A549 (cell line): ENCODE measurements around the gene RPLP2. TPM values are rescaled to one million over a fixed set of nuclear protein-coding genes. Genes with fewer than 3 reads are reported as not detected.
A peak's percentile ranks its signal among the peaks of the same experiment; 100 is the strongest.

Experiments
- ATAC-seq, 2 experiments: fragments of 200-7000 bp in 1 of 2; fragments of >200 bp in 1 of 2; cut with Nextera tagmentation in 1 of 2; cut with Tn5 transposase in 1 of 2; 3 replicates each; pipeline versions ENCODE4 v1.8.0 to v1.9.1; 2018 to 2020; ENCODE audit warnings: mild to moderate bottlenecking in 1 of 2, moderate library complexity in 1 of 2
- CTCF ChIA-PET: fragments of 300-600 bp; sonication (Branson Sonifier 250); formaldehyde crosslinking; extraction: SDS; loops from one replicate; lab custom pipeline; 2021; ENCODE audit warnings: antibody characterized with exemption, inconsistent platforms; lab: Yijun Ruan, JAX
- POLR2A ChIA-PET: fragments of 350-600 bp; formaldehyde crosslinking; extraction: SDS; loops from one replicate; lab custom pipeline; 2021; ENCODE audit warnings: antibody characterized with exemption, inconsistent platforms; lab: Yijun Ruan, JAX
- DNase-seq, 2 experiments: peaks; one replicate each; pipeline versions ENCODE4 v3.0.0 to v3.0.0-alpha.2; 2011 to 2016; ENCODE audit warnings: low read depth in 1 of 2, low spot score in 1 of 2
- FAIRE-seq: peaks from 2 replicates; lab custom pipeline; 2011; peaks lifted over from hg19 to GRCh38; lab: Jason Lieb, UNC
- H3K27ac ChIP-seq, 2 experiments: fragments of >200 bp; sonication (Bioruptor Twin); formaldehyde crosslinking; 3 replicates each; pipeline ENCODE4 v1.5.1; 2016 to 2017
- H3K4me1 ChIP-seq: fragments of >200 bp; sonication (Bioruptor Twin); formaldehyde crosslinking; 3 replicates; pipeline ENCODE4 v1.6.1; 2016
- H3K4me2 ChIP-seq: fragments of >200 bp; sonication (Bioruptor Twin); formaldehyde crosslinking; 3 replicates; pipeline ENCODE4 v1.6.1; 2016
- H3K4me3 ChIP-seq: fragments of >200 bp; sonication (Bioruptor Twin); formaldehyde crosslinking; 3 replicates; pipeline ENCODE4 v1.5.1; 2016
- H3K9me3 ChIP-seq: fragments of >200 bp; sonication (Bioruptor Twin); formaldehyde crosslinking; 3 replicates; pipeline ENCODE4 v1.6.1; 2016
- BHLHE40 ChIP-seq: IDR thresholded peaks from 2 replicates; pipeline ENCODE4 v1.6.1; 2012; ENCODE audit warnings: low read depth, low read length, inconsistent platforms
- CBX2 ChIP-seq: fragments of 200-600 bp; sonication (generic); IDR thresholded peaks from 2 replicates; pipeline ENCODE4 v1.6.1; 2016; ENCODE audit warnings: low read depth, mild to moderate bottlenecking, borderline replicate concordance
- EHMT2 ChIP-seq: fragments of 200-600 bp; sonication (generic); IDR thresholded peaks from 2 replicates; pipeline ENCODE4 v1.6.1; 2016; ENCODE audit warnings: antibody characterized with exemption, low read depth, mild to moderate bottlenecking, moderate library complexity
- EP300 ChIP-seq, 2 experiments: fragments of >200 bp; sonication (Bioruptor Twin); formaldehyde crosslinking; IDR thresholded peaks; 2 replicates in 1 of 2; 3 replicates in 1 of 2; pipeline ENCODE4 v1.6.1; 2016 to 2017
- FOSL2 ChIP-seq, 2 experiments: fragments of 450-650 bp in 1 of 2; fragments of >200 bp in 1 of 2; sonication (Bioruptor Twin) in 1 of 2; formaldehyde crosslinking; IDR thresholded peaks; 2 replicates each; pipeline versions ENCODE4 v1.5.0 to v1.6.1; 2016 to 2020; ENCODE audit warnings: mild to moderate bottlenecking in 1 of 2, moderate library complexity in 1 of 2
- HDAC2 ChIP-seq: fragments of 200-600 bp; sonication (generic); IDR thresholded peaks from 2 replicates; pipeline ENCODE4 v1.6.1; 2016
- JUN ChIP-seq, 2 experiments: fragments of >200 bp; sonication (Bioruptor Twin); formaldehyde crosslinking; IDR thresholded peaks; 2 replicates in 1 of 2; 3 replicates in 1 of 2; pipeline ENCODE4 v1.6.1; 2016 to 2017
- MYC ChIP-seq: IDR thresholded peaks from 2 replicates; pipeline ENCODE4 v1.6.1; 2012; ENCODE audit warnings: mild to moderate bottlenecking, inconsistent platforms, low read length, improper control_type of control experiment, borderline replicate concordance
- RAD21 ChIP-seq, 2 experiments: fragments of >200 bp in 1 of 2; sonication (Bioruptor Twin) in 1 of 2; formaldehyde crosslinking in 1 of 2; IDR thresholded peaks in 1 of 2; conservative IDR thresholded peaks in 1 of 2; 2 replicates in 1 of 2; 3 replicates in 1 of 2; pipeline ENCODE4 v1.6.1; 2012 to 2018; ENCODE audit warnings: inconsistent platforms in 1 of 2
- RCOR1 ChIP-seq: fragments of 150-350 bp; IDR thresholded peaks from 2 replicates; pipeline ENCODE4 v1.6.1; 2014; ENCODE audit warnings: antibody characterized with exemption, low read length, low read depth
- SMC3 ChIP-seq: fragments of >200 bp; sonication (Bioruptor Twin); formaldehyde crosslinking; IDR thresholded peaks from 3 replicates; pipeline ENCODE4 v1.6.1; 2018; ENCODE audit warnings: inconsistent platforms
- ZFP36 ChIP-seq: fragments of 450-650 bp; IDR thresholded peaks from 2 replicates; pipeline ENCODE4 v1.6.1; 2014; ENCODE audit warnings: borderline replicate concordance; ENCODE audit not compliant: partially characterized antibody
- ZNF302 ChIP-seq: fragments of 250-450 bp; sonication (Bioruptor Pico); IDR thresholded peaks from 2 replicates; pipeline ENCODE4 v1.9.0; 2021; ENCODE audit warnings: inconsistent platforms, mild to moderate bottlenecking, moderate library complexity
- ZSCAN20 ChIP-seq: fragments of 250-450 bp; sonication (Bioruptor Pico); IDR thresholded peaks from 2 replicates; pipeline ENCODE4 v1.8.0; 2022; ENCODE audit warnings: mild to moderate bottlenecking, moderate library complexity
- WGBS: methylation state at CpG from one replicate; pipeline ENCODE4 v1.1.6; 2017; ENCODE audit errors: missing lambda C conversion rate; 5-methylcytosine and 5-hydroxymethylcytosine counted together
- polyA plus RNA-seq, 4 experiments: library from polyadenylated mRNA; depleted of rRNA in 3 of 4; stranded (reverse); fragments of >200 nt; fragmentation: RNase III in 1 of 4; extraction: RNeasy Plus Mini Kit Qiagen cat#74134 plus additional on column Dnase treatment in 1 of 4; gene quantifications; 2 replicates in 3 of 4; 3 replicates in 1 of 4; pipeline ENCODE4 v1.2.3, GENCODE V29; 2011 to 2017
- TF ChIP-seq, protein P1 (sequence below): IDR thresholded peaks from 2 replicates; pipeline ENCODE4 v1.6.1; 2012; ENCODE audit warnings: low read depth, borderline replicate concordance
- TF ChIP-seq, protein P2 (sequence below): IDR thresholded peaks from 2 replicates; pipeline ENCODE4 v1.6.1; 2012
- TF ChIP-seq, protein P3 (sequence below): IDR thresholded peaks from 2 replicates; pipeline ENCODE4 v1.6.1; 2012
- TF ChIP-seq, protein P4 (sequence below): fragments of >200 bp; sonication (Bioruptor Twin); formaldehyde crosslinking; IDR thresholded peaks from 3 replicates; pipeline ENCODE4 v1.6.1; 2016
- TF ChIP-seq, protein P5 (sequence below): fragments of >200 bp; sonication (Bioruptor Twin); formaldehyde crosslinking; IDR thresholded peaks from 2 replicates; pipeline ENCODE4 v1.6.1; 2016

Gene RPLP2
- polyA plus RNA-seq, 2 of the 4 experiments (the other 2 are of a cell fraction), result 1,493 to 2,508 TPM

DNA sequence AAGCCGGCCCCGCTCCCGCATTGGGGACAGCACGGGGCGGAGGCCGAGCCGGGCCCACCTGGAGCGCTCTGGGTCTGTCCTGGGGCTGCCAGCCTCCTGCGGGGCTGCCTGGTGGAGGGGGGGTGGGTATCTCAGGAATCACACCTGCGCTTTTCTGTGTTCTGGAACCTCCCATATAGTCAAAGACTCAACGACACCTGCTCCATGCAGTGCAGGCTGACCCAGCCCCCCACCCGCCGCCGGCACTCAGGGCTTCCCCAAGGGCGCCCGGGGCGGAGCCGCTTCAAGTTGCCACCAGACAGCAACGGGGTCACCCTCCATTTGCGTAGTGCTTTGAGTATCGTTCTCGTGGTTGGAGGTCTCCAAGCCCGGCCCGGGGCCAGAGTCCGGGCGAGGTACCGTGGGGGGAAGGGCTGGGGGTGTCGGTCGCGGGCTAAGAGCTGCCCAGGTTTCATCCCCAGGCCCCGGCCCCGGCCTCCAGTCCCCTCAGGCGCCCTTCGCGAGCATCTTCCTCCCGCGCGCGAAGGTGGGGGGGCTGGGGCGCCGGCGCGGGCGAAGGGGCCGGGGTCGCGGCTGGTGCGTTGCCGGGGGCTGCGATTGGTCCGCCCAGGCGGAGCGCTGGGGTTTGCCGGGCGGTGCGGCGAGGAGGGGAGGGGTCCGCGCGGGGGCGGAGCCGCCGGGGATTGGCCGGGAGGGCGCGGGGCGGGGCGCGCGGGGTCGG, 39.5 kb downstream of the RPLP2 start (continued):
- TF ChIP-seq, protein P1, sequence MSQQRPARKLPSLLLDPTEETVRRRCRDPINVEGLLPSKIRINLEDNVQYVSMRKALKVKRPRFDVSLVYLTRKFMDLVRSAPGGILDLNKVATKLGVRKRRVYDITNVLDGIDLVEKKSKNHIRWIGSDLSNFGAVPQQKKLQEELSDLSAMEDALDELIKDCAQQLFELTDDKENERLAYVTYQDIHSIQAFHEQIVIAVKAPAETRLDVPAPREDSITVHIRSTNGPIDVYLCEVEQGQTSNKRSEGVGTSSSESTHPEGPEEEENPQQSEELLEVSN, result no peak

DNA sequence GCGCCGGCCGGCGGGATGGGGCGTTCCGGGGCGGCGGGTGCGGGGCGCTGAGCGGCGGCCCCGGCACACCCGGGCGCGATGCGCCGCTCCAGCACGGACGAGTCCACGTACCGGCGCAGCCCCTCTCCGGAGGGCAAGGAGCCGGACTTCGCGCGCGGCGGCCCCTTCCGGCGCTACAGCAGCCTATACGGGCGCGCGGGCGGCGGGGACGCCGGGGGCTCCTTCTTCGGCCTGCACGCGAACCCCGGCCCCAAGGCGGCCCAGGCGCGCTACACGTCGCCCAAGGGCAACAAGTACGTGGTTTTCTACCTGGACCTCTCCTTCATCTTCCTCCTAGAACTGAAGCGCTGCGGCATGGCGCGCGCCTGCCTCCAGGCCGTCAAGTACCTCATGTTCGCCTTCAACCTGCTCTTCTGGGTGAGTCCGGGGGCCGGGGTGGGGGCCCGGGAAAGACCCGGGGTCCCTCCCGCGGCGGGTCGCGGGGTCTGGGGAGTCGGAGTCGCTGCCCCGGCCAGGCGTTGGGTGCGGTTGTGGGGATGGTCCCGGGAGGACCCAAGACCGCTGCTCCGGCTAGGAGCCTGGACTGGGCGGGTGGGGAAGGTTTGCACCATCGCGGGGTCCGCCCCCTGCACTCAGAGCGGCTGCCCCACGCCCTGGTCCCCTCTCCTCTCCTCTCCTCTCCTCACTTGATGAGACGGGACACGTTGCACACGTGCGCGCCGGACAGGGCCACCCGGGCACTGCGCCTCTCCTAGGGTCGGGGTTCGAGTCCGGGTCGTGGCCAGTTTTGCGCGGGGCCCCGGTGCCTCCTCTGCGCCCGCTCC, 40.4 kb downstream of the RPLP2 start:
- CTCF ChIA-PET, result interaction anchor here (1.5 to 5.4 kb wide), 4 partner anchors 11 to 201 kb away, joined by 9 to 40 read pairs (median 28); no protein-coding TSS in a partner anchor
- POLR2A ChIA-PET, result interaction anchor here (1.5 kb wide), 1 partner anchor 10 kb away, joined by 7 read pairs; no protein-coding TSS in a partner anchor
- H3K4me1 ChIP-seq, result peaks cover 63% of the 10 kb centered on the region

DNA sequence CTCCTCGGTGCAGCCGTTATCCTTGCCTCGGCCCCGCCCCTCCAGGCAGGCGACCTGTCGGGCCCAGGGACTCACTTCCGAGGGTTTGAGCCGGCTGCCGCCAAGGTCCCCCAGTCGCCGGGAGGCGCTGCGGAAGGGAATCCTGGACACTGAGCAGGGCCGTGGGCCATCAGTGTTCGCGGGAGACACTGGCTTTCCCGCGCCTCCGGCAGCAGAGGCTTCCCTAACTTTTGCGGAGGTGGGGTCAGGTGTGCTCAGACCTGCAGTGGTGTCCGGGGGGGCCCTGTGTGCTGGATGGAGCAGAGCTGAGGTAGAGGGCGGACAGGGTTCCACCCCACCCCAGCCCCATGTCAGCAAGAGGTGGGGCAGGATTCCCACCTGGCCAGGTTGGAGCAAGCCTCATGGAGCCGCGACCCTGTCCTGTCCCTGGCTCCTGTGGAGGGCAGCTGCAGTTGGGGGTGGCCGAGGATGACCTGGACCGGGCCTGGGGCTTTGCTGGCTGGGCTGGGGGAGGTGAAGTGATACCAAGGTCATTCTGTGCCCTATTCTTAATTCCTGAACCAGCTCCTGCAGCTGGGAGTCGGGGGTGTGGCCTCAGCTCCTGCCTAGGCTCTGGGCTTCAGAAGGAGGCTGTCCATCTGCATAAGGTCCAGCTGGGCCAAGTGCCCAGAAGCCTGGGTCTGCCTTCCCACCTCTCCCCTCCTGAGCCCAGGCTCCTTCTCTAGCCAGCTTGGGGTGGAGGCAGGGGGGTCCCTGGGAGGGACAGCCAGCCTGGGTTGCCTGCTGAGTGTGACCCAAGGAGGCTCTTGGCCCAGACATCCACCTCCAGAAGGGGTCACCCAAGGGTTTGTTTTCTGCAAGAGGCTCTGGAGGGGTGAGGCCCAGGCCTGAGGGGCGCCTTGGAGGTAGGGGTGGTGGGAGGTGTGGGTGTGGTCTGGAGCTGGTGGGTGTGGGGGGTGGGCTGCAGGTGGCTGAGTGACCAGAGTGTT, 41.3 kb downstream of the RPLP2 start:
- CTCF ChIA-PET, result interaction anchor here (1.5 kb wide), 1 partner anchor 200 kb away, joined by 9 read pairs; no protein-coding TSS in a partner anchor
- no peak for TF ChIP-seq ZNF302 (CRISPR knock-in tag)
- TF ChIP-seq RCOR1, result no peak
- TF ChIP-seq JUN (IDR thresholded peaks at IDR 0.05), result no peak
- peak; percentile 28 to 45; a peak in 2 of 5 replicates for TF ChIP-seq RAD21 (conservative IDR thresholded peaks at IDR 0.05 in 1 of 2, IDR thresholded peaks at IDR 0.05 in 1 of 2)
- TF ChIP-seq ZFP36, result no peak
- peak; percentile 23; the same call in 2 of the 3 replicates for TF ChIP-seq SMC3
- TF ChIP-seq, all 56 proteins: peak for 2
- ATAC-seq, result peak in 1 of 2 experiments; percentile 46; a peak in 2 of 6 replicates
- no peak overlapping the region for H3K4me2 ChIP-seq
- H3K4me3 ChIP-seq, result no peak overlapping the region
- WGBS, result 73% methylated on average over 14 of the region's 28 CpGs
- peaks cover 54% of the 10 kb centered on the region for H3K4me1 ChIP-seq
- H3K27ac ChIP-seq, result peak overlapping the region in 1 of 2 experiments; percentile 57; a peak in 2 of 6 replicates
- no peak for DNase-seq
- no peaks in the 10 kb centered on the region for H3K9me3 ChIP-seq
- POLR2A ChIA-PET, result interaction anchor here (1.5 kb wide), 1 partner anchor 9 kb away, joined by 7 read pairs; no protein-coding TSS in a partner anchor
- no peak for FAIRE-seq

More for the DNA sequence above, 40.4 kb downstream of the RPLP2 start:
- Histone ChIP-seq H3K27ac (no peak overlapping the region), H3K9me3 (no peaks in the 10 kb centered on the region), H3K4me3 (no peak overlapping the region), H3K4me2 (no peak overlapping the region)
- TF ChIP-seq BHLHE40, result no peak
- TF ChIP-seq, protein P2, sequence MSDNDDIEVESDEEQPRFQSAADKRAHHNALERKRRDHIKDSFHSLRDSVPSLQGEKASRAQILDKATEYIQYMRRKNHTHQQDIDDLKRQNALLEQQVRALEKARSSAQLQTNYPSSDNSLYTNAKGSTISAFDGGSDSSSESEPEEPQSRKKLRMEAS, result no peak
- TF ChIP-seq RAD21 (conservative IDR thresholded peaks at IDR 0.05 in 1 of 2, IDR thresholded peaks at IDR 0.05 in 1 of 2), result no peak
- TF ChIP-seq MYC, result no peak
- DNase-seq (no peak), ATAC-seq (no peak), FAIRE-seq (no peak)
- WGBS, result 95% methylated on average over 87 of the region's 97 CpGs

DNA sequence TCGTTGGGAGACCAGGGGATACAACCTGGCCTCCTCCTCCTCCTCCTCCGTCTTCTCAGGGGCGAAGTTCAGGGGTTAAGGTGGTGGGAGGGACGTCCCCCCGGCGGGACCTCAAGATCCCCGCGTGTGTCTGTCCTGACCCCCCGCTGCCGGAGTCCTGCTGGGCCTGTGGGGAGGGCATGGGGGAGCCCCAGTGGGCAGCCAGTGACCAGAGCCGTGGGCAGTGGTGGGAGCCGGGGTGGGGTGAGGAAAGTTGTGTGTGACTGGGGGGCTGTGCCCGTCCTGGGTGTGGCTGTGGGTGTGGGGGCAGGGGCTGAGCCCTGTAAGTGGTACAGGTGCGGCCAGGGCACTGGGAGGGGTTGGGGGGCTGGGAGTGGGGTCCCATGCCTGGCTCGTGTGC, 43.0 kb downstream of the RPLP2 start:
- DNase-seq (no peak), FAIRE-seq (no peak), ATAC-seq (no peak)
- CTCF ChIA-PET, result interaction anchor here (9.0 kb wide), 1 partner anchor 198 kb away, joined by 32 read pairs; no protein-coding TSS in a partner anchor
- H3K4me2 ChIP-seq, result no peak overlapping the region
- no peaks in the 10 kb centered on the region for H3K9me3 ChIP-seq
- POLR2A ChIA-PET, result no interaction called here
- 95% methylated on average over 13 of the region's 15 CpGs for WGBS
- H3K4me1 ChIP-seq, result peaks cover 42% of the 10 kb centered on the region
- H3K4me3 ChIP-seq, result no peak overlapping the region
- peak overlapping the region in 1 of 2 experiments; percentile 34; a peak in 2 of 6 replicates for H3K27ac ChIP-seq
- TF ChIP-seq, protein P3, sequence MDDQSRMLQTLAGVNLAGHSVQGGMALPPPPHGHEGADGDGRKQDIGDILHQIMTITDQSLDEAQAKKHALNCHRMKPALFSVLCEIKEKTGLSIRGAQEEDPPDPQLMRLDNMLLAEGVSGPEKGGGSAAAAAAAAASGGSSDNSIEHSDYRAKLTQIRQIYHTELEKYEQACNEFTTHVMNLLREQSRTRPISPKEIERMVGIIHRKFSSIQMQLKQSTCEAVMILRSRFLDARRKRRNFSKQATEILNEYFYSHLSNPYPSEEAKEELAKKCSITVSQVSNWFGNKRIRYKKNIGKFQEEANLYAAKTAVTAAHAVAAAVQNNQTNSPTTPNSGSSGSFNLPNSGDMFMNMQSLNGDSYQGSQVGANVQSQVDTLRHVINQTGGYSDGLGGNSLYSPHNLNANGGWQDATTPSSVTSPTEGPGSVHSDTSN, result no peak
- TF ChIP-seq CBX2, result no peak
- TF ChIP-seq ZFP36, result no peak
- TF ChIP-seq, protein P4, sequence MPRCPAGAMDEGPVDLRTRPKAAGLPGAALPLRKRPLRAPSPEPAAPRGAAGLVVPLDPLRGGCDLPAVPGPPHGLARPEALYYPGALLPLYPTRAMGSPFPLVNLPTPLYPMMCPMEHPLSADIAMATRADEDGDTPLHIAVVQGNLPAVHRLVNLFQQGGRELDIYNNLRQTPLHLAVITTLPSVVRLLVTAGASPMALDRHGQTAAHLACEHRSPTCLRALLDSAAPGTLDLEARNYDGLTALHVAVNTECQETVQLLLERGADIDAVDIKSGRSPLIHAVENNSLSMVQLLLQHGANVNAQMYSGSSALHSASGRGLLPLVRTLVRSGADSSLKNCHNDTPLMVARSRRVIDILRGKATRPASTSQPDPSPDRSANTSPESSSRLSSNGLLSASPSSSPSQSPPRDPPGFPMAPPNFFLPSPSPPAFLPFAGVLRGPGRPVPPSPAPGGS, result no peak
- TF ChIP-seq, protein P5, sequence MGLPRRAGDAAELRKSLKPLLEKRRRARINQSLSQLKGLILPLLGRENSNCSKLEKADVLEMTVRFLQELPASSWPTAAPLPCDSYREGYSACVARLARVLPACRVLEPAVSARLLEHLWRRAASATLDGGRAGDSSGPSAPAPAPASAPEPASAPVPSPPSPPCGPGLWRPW, result no peak
- TF ChIP-seq BHLHE40, result no peak
- TF ChIP-seq, protein P1, result no peak
- TF ChIP-seq ZSCAN20 (CRISPR knock-in tag), result no peak
- no peak for TF ChIP-seq RCOR1
- no peak for TF ChIP-seq HDAC2
- TF ChIP-seq EP300 (IDR thresholded peaks at IDR 0.05), result no peak
- TF ChIP-seq FOSL2 (IDR thresholded peaks at IDR 0.05), result no peak
- TF ChIP-seq FOSL2 (CRISPR knock-in tag; IDR thresholded peaks at IDR 0.05), result no peak
- TF ChIP-seq EHMT2, result no peak
